GM12892 (cell line): ENCODE data around the gene KCNIP4.

Experiments
- POLR2A ChIP-seq: IDR thresholded peaks from 2 replicates; pipeline ENCODE4 v1.6.1; 2011; ENCODE audit warnings: low read depth, low read length, control low read depth
- TAF1 ChIP-seq: IDR thresholded peaks from 2 replicates; pipeline ENCODE4 v1.6.1; 2011; ENCODE audit warnings: low read depth, mild to moderate bottlenecking, control low read depth, low read length, borderline replicate concordance

GRCh38 chr4:21641696-21642095, 306.9 kb downstream of the KCNIP4 start:
- TF ChIP-seq POLR2A (no peak), TAF1 (no peak)
